Lower lobe of right lung (tissue), 2 donors: ENCODE results near the gene MYO15B. TPM values are rescaled to one million over a fixed set of nuclear protein-coding genes. Genes with fewer than 3 reads are reported as not detected.
"Not testable (repeated sequence)": the region's sequence is repeated elsewhere in the genome, so short reads cannot be mapped to it uniquely, and the experiment has no call there.

Experiments
- ATAC-seq, 2 donors: fragments of 200-7000 bp; cut with Tn5 transposase; one replicate each; pipeline ENCODE4 v1.9.1; 2020 to 2022; ENCODE audit warnings: mild to moderate bottlenecking in 2 of 2, moderate library complexity in 2 of 2
- DNase-seq: peaks from one replicate; pipeline ENCODE4 v3.0.0-alpha.2; 2020
- H3K27ac ChIP-seq: fragments of 200-600 bp; one replicate; pipeline ENCODE4 v1.8.0; 2022
- H3K27me3 ChIP-seq: fragments of 200-600 bp; one replicate; pipeline ENCODE4 v1.8.0; 2022; ENCODE audit warnings: low read depth
- H3K36me3 ChIP-seq: fragments of 200-600 bp; one replicate; pipeline ENCODE4 v1.8.0; 2022; ENCODE audit warnings: mild to moderate bottlenecking
- H3K4me1 ChIP-seq: fragments of 200-600 bp; one replicate; pipeline ENCODE4 v1.8.0; 2022
- H3K4me3 ChIP-seq: fragments of 200-600 bp; one replicate; pipeline ENCODE4 v1.8.0; 2022; ENCODE audit warnings: mild to moderate bottlenecking
- H3K9me3 ChIP-seq: fragments of 200-600 bp; one replicate; pipeline ENCODE4 v1.8.0; 2022
- intact Hi-C: fragments of 100-400 bp; cut with DNase I; formaldehyde crosslinking; loops from one replicate; pipeline ENCODE4 v1.11.0; 2022
- total RNA-seq: library from RNA; stranded (reverse); fragmentation: NEBNext Ultra II Directional; extraction: Animal tissue kit (Norgen Biotek cat#: 25700); gene quantifications from one replicate; pipeline ENCODE4 v1.2.1, GENCODE V29; 2021
- TF ChIP-seq, protein P1 (sequence below): fragments of 200-600 bp; IDR thresholded peaks from one replicate; pipeline ENCODE4 v1.8.0; 2022; ENCODE audit warnings: antibody characterized with exemption, mild to moderate bottlenecking
- donor health status: DM: no; HTN: yes; CAD: no; lungs with severe emphysema.

Gene MYO15B
- total RNA-seq, 1 donor from 2014 or later, result 181 TPM

- Histone ChIP-seq H3K9me3 (no peaks in the 10 kb centered on the region), H3K4me1 (peaks cover 20% of the 10 kb centered on the region), H3K27ac (no peak overlapping the region), H3K27me3 (no peaks in the 10 kb centered on the region), H3K36me3 (peaks cover 6% of the 10 kb centered on the region), H3K4me3 (no peak overlapping the region)
- intact Hi-C loops, result no loop called here
- TF ChIP-seq, protein P1, sequence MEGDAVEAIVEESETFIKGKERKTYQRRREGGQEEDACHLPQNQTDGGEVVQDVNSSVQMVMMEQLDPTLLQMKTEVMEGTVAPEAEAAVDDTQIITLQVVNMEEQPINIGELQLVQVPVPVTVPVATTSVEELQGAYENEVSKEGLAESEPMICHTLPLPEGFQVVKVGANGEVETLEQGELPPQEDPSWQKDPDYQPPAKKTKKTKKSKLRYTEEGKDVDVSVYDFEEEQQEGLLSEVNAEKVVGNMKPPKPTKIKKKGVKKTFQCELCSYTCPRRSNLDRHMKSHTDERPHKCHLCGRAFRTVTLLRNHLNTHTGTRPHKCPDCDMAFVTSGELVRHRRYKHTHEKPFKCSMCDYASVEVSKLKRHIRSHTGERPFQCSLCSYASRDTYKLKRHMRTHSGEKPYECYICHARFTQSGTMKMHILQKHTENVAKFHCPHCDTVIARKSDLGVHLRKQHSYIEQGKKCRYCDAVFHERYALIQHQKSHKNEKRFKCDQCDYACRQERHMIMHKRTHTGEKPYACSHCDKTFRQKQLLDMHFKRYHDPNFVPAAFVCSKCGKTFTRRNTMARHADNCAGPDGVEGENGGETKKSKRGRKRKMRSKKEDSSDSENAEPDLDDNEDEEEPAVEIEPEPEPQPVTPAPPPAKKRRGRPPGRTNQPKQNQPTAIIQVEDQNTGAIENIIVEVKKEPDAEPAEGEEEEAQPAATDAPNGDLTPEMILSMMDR, result no peak
- ATAC-seq (no peak), DNase-seq (no peak)
These were observed 3.5 kb downstream of the MYO15B start for GRCh38 chr17:75590849-75591721.

DNA sequence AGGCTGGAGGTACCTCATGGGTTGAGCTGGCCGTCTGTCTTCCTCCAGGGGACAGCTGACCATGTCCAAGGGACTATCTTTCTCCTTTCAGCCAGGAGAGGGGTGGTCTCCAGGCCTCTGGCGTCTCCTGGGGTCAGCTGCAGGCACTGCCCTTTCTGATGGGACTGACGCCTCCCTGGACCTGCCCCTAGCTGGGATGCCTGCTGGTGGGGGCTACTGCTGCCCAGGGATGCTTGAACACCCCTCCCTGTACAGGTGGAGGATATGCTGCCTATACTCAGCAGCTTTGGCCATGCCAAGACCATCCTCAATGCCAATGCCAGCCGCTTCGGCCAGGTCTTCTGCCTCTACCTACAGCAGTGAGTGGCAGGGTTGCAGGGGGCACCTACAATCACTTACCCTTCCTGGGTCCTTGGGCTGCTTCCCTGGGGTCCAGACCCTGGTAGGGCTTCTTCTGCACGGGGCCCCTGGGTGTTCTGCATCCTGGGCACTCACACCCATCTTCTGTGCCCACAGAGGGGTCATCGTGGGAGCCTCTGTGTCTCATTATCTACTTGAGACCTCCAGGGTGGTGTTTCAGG lies 4.2 kb downstream of the MYO15B start:
- intact Hi-C loops, result no loop called here
- H3K27ac ChIP-seq, result no peak overlapping the region
- H3K4me3 ChIP-seq, result no peak overlapping the region
- TF ChIP-seq, protein P1, result no peak
- peaks cover 20% of the 10 kb centered on the region for H3K4me1 ChIP-seq
- H3K36me3 ChIP-seq, result peaks cover 6% of the 10 kb centered on the region
- H3K27me3 ChIP-seq, result no peaks in the 10 kb centered on the region
- no peak for ATAC-seq
- no peak for DNase-seq
- no peaks in the 10 kb centered on the region for H3K9me3 ChIP-seq

DNA sequence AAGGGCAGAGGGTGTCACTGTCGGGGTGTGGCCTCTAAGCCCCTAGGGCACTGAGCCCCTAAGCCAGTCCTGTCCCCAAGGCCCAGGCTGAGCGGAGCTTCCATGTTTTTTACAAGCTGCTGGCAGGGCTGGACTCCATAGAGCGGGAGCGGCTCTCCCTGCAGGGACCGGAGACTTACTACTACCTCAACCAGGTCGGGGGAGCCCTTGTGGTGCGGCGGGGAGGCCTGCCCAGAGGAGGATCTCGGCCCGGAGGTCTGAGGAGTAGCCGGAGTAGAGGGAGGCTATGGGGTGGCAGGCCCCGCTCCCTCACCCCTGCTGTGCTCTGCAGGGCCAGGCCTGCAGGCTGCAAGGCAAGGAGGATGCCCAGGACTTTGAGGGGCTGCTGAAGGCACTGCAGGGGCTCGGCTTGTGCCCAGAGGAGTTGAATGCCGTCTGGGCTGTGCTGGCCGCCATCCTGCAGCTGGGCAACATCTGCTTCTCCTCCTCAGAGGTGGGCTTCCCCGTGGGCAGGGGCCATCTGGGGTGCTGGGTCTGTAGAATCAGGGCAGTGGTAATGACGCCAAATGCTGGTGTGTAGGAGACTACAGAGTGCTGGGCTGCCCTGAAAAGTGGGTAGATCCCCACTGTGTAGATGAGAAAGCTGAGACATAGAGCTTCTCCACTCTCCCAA lies 4.9 kb downstream of the MYO15B start:
- Histone ChIP-seq H3K4me3 (no peak overlapping the region), H3K36me3 (peaks cover 6% of the 10 kb centered on the region), H3K4me1 (peaks cover 15% of the 10 kb centered on the region), H3K27ac (no peak overlapping the region), H3K9me3 (no peaks in the 10 kb centered on the region), H3K27me3 (no peaks in the 10 kb centered on the region)
- TF ChIP-seq, protein P1, result no peak
- DNase-seq, result no peak
- intact Hi-C loops, result no loop called here
- no peak for ATAC-seq

- intact Hi-C loops, DNase-seq, H3K27ac ChIP-seq, ATAC-seq, H3K27me3 ChIP-seq, H3K4me3 ChIP-seq, H3K9me3 ChIP-seq, H3K36me3 ChIP-seq: not testable (repeated sequence)
- H3K4me1 ChIP-seq, result peaks cover 13% of the 10 kb centered on the region
These were observed 5.8 kb downstream of the MYO15B start for GRCh38 chr17:75593430-75593829.

- TF ChIP-seq, protein P1, result no peak
- peaks cover 6% of the 10 kb centered on the region for H3K36me3 ChIP-seq
- intact Hi-C loops, result no loop called here
- H3K27me3 ChIP-seq, result no peaks in the 10 kb centered on the region
- H3K4me3 ChIP-seq, result no peak overlapping the region
- DNase-seq, result no peak
- no peak overlapping the region for H3K27ac ChIP-seq
- H3K9me3 ChIP-seq, result no peaks in the 10 kb centered on the region
- ATAC-seq, result no peak
- H3K4me1 ChIP-seq, result peaks cover 11% of the 10 kb centered on the region
These were observed 7.1 kb downstream of the MYO15B start for GRCh38 chr17:75594499-75595283.
